ENCODE measurements around the gene KLF11.

The KLF11 gene

GRCh38 chr2:10045561-10046355, 2.4 kb downstream of the KLF11 start:
- Histone ChIP-seq H4K8ac (ENCODE audit: low read depth, low read length) (no peak overlapping the region), H3K23ac (ENCODE audit: low read length) (no peak overlapping the region), H2AFZ (ENCODE audit: insufficient read depth, low read length, poor library complexity) (no peak overlapping the region), H4K91ac (ENCODE audit: low read depth, low read length) (no peak overlapping the region), H3K18ac (ENCODE audit: low read length) (no peak overlapping the region), H2BK5ac (ENCODE audit: low read depth, low read length, poor library complexity) (no peak overlapping the region), H3K4ac (ENCODE audit: low read depth, low read length) (no peak overlapping the region), H4K12ac (ENCODE audit: low read depth, low read length) (no peak overlapping the region), H3K79me1 (ENCODE audit: low read length) (peaks cover 11% of the 10 kb centered on the region), H3K27ac (ENCODE audit: low read depth, low read length) (no peak overlapping the region), H2BK120ac (ENCODE audit: insufficient read depth, low read length, poor library complexity) (no peak overlapping the region), H3K4me3 (ENCODE audit: low read depth, low read length) (no peak overlapping the region), H2BK12ac (ENCODE audit: low read length) (no peak overlapping the region), H3K14ac (ENCODE audit: low read length) (no peak overlapping the region), H3K79me2 (ENCODE audit: control insufficient read depth, insufficient read depth, low read length, poor library complexity) (peaks cover 2% of the 10 kb centered on the region), H2AK5ac (ENCODE audit: low read length) (no peak overlapping the region), H3K4me1 (ENCODE audit: control insufficient read depth in 1 of 2, insufficient read depth in 2 of 2, low read length in 2 of 2) (peaks cover 14 to 22% of the 10 kb centered on the region in 2 experiments), H3K4me2 (ENCODE audit: low read length) (no peak overlapping the region), H3K36me3 (ENCODE audit: control insufficient read depth in 1 of 2, insufficient read depth in 2 of 2, low read length in 2 of 2) (peaks cover 5 to 6% of the 10 kb centered on the region in 2 experiments), H3K9me3 (ENCODE audit: insufficient read depth, low read depth, low read length) (peaks cover 4% of the 10 kb centered on the region), H3K27me3 (ENCODE audit: insufficient read depth, low read length) (no peaks in the 10 kb centered on the region), H3K9ac (ENCODE audit: low read length) (no peak overlapping the region)
- WGBS (ENCODE audit: extremely low coverage, insufficient coverage, insufficient read length) = no CpG with 5 or more reads among the region's 20 CpGs
- DNase-seq = no peak

- no peak overlapping the region for H4K91ac ChIP-seq (ENCODE audit: low read depth, low read length)
- no peaks in the 10 kb centered on the region for H3K27me3 ChIP-seq (ENCODE audit: insufficient read depth, low read length)
- peaks cover 14 to 22% of the 10 kb centered on the region in 2 experiments for H3K4me1 ChIP-seq (ENCODE audit: control insufficient read depth in 1 of 2, insufficient read depth in 2 of 2, low read length in 2 of 2)
- H3K79me1 ChIP-seq (ENCODE audit: low read length) = peaks cover 11% of the 10 kb centered on the region
- no peak overlapping the region for H3K4me3 ChIP-seq (ENCODE audit: low read depth, low read length)
- H3K27ac ChIP-seq (ENCODE audit: low read depth, low read length) = no peak overlapping the region
- no peak overlapping the region for H3K4me2 ChIP-seq (ENCODE audit: low read length)
- peaks cover 2% of the 10 kb centered on the region for H3K79me2 ChIP-seq (ENCODE audit: control insufficient read depth, insufficient read depth, low read length, poor library complexity)
- no peak overlapping the region for H2AK5ac ChIP-seq (ENCODE audit: low read length)
- H4K12ac ChIP-seq (ENCODE audit: low read depth, low read length) = no peak overlapping the region
- no peak overlapping the region for H2BK120ac ChIP-seq (ENCODE audit: insufficient read depth, low read length, poor library complexity)
- peak overlapping the region; percentile 5 for H3K9ac ChIP-seq (ENCODE audit: low read length)
- no peak for DNase-seq
- H3K18ac ChIP-seq (ENCODE audit: low read length) = no peak overlapping the region
- H3K4ac ChIP-seq (ENCODE audit: low read depth, low read length) = no peak overlapping the region
- no CpG with 5 or more reads among the region's 7 CpGs for WGBS (ENCODE audit: extremely low coverage, insufficient coverage, insufficient read length)
- H3K9me3 ChIP-seq (ENCODE audit: insufficient read depth, low read depth, low read length) = peaks cover 4% of the 10 kb centered on the region
- no peak overlapping the region for H2AFZ ChIP-seq (ENCODE audit: insufficient read depth, low read length, poor library complexity)
- H3K36me3 ChIP-seq (ENCODE audit: control insufficient read depth in 1 of 2, insufficient read depth in 2 of 2, low read length in 2 of 2) = peaks cover 5 to 6% of the 10 kb centered on the region in 2 experiments
- no peak overlapping the region for H4K8ac ChIP-seq (ENCODE audit: low read depth, low read length)
- peak overlapping the region; percentile 25 for H2BK12ac ChIP-seq (ENCODE audit: low read length)
- H2BK5ac ChIP-seq (ENCODE audit: low read depth, low read length, poor library complexity) = no peak overlapping the region
- H3K23ac ChIP-seq (ENCODE audit: low read length) = no peak overlapping the region
- H3K14ac ChIP-seq (ENCODE audit: low read length) = no peak overlapping the region
Observed at GRCh38 chr2:10046931-10047330, 3.6 kb downstream of the KLF11 start.

GRCh38 chr2:10047616-10048500, 4.5 kb downstream of the KLF11 start:
- no peak for DNase-seq
- no peak overlapping the region for H4K91ac ChIP-seq (ENCODE audit: low read depth, low read length)
- H2BK12ac ChIP-seq (ENCODE audit: low read length) = no peak overlapping the region
- H3K23ac ChIP-seq (ENCODE audit: low read length) = no peak overlapping the region
- H3K9ac ChIP-seq (ENCODE audit: low read length) = no peak overlapping the region
- H3K9me3 ChIP-seq (ENCODE audit: insufficient read depth, low read depth, low read length) = peaks cover 4% of the 10 kb centered on the region
- peak overlapping the region; percentile 14 for H3K14ac ChIP-seq (ENCODE audit: low read length)
- no peak overlapping the region for H4K8ac ChIP-seq (ENCODE audit: low read depth, low read length)
- WGBS (ENCODE audit: extremely low coverage, insufficient coverage, insufficient read length) = no CpG with 5 or more reads among the region's 15 CpGs
- no peak overlapping the region for H2BK5ac ChIP-seq (ENCODE audit: low read depth, low read length, poor library complexity)
- H3K79me2 ChIP-seq (ENCODE audit: control insufficient read depth, insufficient read depth, low read length, poor library complexity) = peaks cover 2% of the 10 kb centered on the region
- no peak overlapping the region for H3K4me3 ChIP-seq (ENCODE audit: low read depth, low read length)
- no peak overlapping the region for H2BK120ac ChIP-seq (ENCODE audit: insufficient read depth, low read length, poor library complexity)
- H3K18ac ChIP-seq (ENCODE audit: low read length) = no peak overlapping the region
- H3K4me1 ChIP-seq (ENCODE audit: control insufficient read depth in 1 of 2, insufficient read depth in 2 of 2, low read length in 2 of 2) = peaks cover 10 to 17% of the 10 kb centered on the region in 2 experiments
- H3K4ac ChIP-seq (ENCODE audit: low read depth, low read length) = no peak overlapping the region
- peak overlapping the region; percentile 36 for H3K27ac ChIP-seq (ENCODE audit: low read depth, low read length)
- no peaks in the 10 kb centered on the region for H3K27me3 ChIP-seq (ENCODE audit: insufficient read depth, low read length)
- H4K12ac ChIP-seq (ENCODE audit: low read depth, low read length) = no peak overlapping the region
- H2AFZ ChIP-seq (ENCODE audit: insufficient read depth, low read length, poor library complexity) = no peak overlapping the region
- no peak overlapping the region for H3K4me2 ChIP-seq (ENCODE audit: low read length)
- H3K79me1 ChIP-seq (ENCODE audit: low read length) = peaks cover 6% of the 10 kb centered on the region
- H3K36me3 ChIP-seq (ENCODE audit: control insufficient read depth in 1 of 2, insufficient read depth in 2 of 2, low read length in 2 of 2) = peaks cover 7 to 10% of the 10 kb centered on the region in 2 experiments
- H2AK5ac ChIP-seq (ENCODE audit: low read length) = peak overlapping the region; percentile 39

DNA sequence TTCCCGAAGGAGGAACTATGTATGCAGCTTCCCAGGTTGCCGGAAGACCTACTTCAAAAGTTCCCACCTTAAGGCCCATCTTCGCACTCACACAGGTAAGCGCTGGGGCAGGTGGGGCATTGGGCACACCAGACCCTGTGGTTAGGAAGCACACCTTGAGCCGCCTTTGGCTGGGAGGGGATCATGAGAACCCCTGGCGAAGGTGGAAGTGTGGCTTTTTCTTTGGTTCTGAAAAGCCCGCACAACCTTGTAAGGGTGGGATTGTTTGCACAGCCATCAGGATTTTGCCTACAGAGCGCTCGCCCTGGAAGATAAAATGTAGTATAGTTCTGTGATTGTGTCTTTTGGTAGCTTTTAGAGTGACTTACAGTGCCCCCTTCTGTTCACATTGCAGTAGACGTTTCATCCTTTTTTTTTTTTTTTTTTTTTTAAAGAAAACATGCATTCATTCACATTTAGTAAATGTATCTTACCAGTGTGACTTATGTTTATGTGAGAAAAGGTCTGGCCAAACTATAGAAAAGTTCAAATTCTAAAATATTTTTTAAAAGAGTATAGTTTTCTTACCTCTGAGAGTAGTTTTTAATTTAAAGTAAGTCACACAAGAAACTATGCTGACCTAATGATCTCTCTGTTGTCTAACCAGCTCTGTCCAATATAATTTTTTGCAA, 5.3 kb downstream of the KLF11 start:
- H3K9ac ChIP-seq (ENCODE audit: low read length) = no peak overlapping the region
- no peak overlapping the region for H3K14ac ChIP-seq (ENCODE audit: low read length)
- H3K36me3 ChIP-seq (ENCODE audit: control insufficient read depth in 1 of 2, insufficient read depth in 2 of 2, low read length in 2 of 2) = peaks cover 7 to 10% of the 10 kb centered on the region in 2 experiments
- H3K4ac ChIP-seq (ENCODE audit: low read depth, low read length) = no peak overlapping the region
- no peak overlapping the region for H3K23ac ChIP-seq (ENCODE audit: low read length)
- peaks cover 4% of the 10 kb centered on the region for H3K9me3 ChIP-seq (ENCODE audit: insufficient read depth, low read depth, low read length)
- H2AFZ ChIP-seq (ENCODE audit: insufficient read depth, low read length, poor library complexity) = no peak overlapping the region
- H4K91ac ChIP-seq (ENCODE audit: low read depth, low read length) = no peak overlapping the region
- no peak overlapping the region for H3K4me2 ChIP-seq (ENCODE audit: low read length)
- no peaks in the 10 kb centered on the region for H3K27me3 ChIP-seq (ENCODE audit: insufficient read depth, low read length)
- H3K4me1 ChIP-seq (ENCODE audit: control insufficient read depth in 1 of 2, insufficient read depth in 2 of 2, low read length in 2 of 2) = peaks cover 9 to 13% of the 10 kb centered on the region in 2 experiments
- no peak overlapping the region for H4K12ac ChIP-seq (ENCODE audit: low read depth, low read length)
- H2BK120ac ChIP-seq (ENCODE audit: insufficient read depth, low read length, poor library complexity) = no peak overlapping the region
- H2BK12ac ChIP-seq (ENCODE audit: low read length) = no peak overlapping the region
- peaks cover under 1% of the 10 kb centered on the region for H3K79me2 ChIP-seq (ENCODE audit: control insufficient read depth, insufficient read depth, low read length, poor library complexity)
- H2AK5ac ChIP-seq (ENCODE audit: low read length) = no peak overlapping the region
- DNase-seq = peak in 1 of 2 donors; percentile 67
- H3K79me1 ChIP-seq (ENCODE audit: low read length) = peaks cover 3% of the 10 kb centered on the region
- H3K18ac ChIP-seq (ENCODE audit: low read length) = no peak overlapping the region
- no peak overlapping the region for H4K8ac ChIP-seq (ENCODE audit: low read depth, low read length)
- WGBS (ENCODE audit: extremely low coverage, insufficient coverage, insufficient read length) = no CpG with 5 or more reads among the region's 10 CpGs
- no peak overlapping the region for H3K27ac ChIP-seq (ENCODE audit: low read depth, low read length)
- no peak overlapping the region for H3K4me3 ChIP-seq (ENCODE audit: low read depth, low read length)
- no peak overlapping the region for H2BK5ac ChIP-seq (ENCODE audit: low read depth, low read length, poor library complexity)
